Common myeloid progenitor, CD34-positive (primary cell): ENCODE results near the gene SLTM.
"Not testable (repeated sequence)": the region's sequence is repeated elsewhere in the genome, so short reads cannot be mapped to it uniquely, and the experiment has no call there.

Source experiments
- CTCF ChIA-PET: fragments of 350-600 bp; sonication (Branson Sonifier 250); formaldehyde crosslinking; loops from one replicate; lab custom pipeline; 2021; ENCODE audit warnings: antibody characterized with exemption; lab: Charles Lee
- POLR2A ChIA-PET: fragments of 350-600 bp; sonication (Branson Sonifier 250); formaldehyde crosslinking; loops from one replicate; lab custom pipeline; 2021; ENCODE audit warnings: antibody characterized with exemption; lab: Charles Lee
- DNase-seq, 3 donors: peaks; one replicate each; pipeline versions ENCODE4 v3.0.0 to v3.0.0-alpha.2; 2013
- H3K27ac ChIP-seq, 2 experiments: 1 replicate in 1 of 2; 2 replicates in 1 of 2; pipeline ENCODE4 v1.7.0; 2013; ENCODE audit warnings: inconsistent platforms in 2 of 2, low read length in 2 of 2, mild to moderate bottlenecking in 2 of 2, low read depth in 1 of 2, moderate library complexity in 1 of 2; ENCODE audit not compliant: severe bottlenecking in 2 of 2, insufficient read depth in 1 of 2, poor library complexity in 1 of 2
- H3K27me3 ChIP-seq, 5 experiments: replicated peaks in 2 of 5; 1 replicate in 3 of 5; 2 replicates in 2 of 5; pipeline versions ENCODE4 v1.6.1 to v1.7.0; 2013; ENCODE audit warnings: low read length in 4 of 5, mild to moderate bottlenecking in 2 of 5, moderate library complexity in 2 of 5, inconsistent platforms in 1 of 5; ENCODE audit not compliant: insufficient read depth in 5 of 5, control insufficient read depth in 4 of 5
- H3K36me3 ChIP-seq, 4 experiments: 1 replicate in 2 of 4; 2 replicates in 2 of 4; pipeline versions ENCODE4 v1.6.1 to v1.7.0; 2013; ENCODE audit warnings: low read length in 3 of 4, control low read depth in 1 of 4, mild to moderate bottlenecking in 1 of 4; ENCODE audit not compliant: control insufficient read depth in 4 of 4, insufficient read depth in 4 of 4
- H3K4me1 ChIP-seq, 4 experiments: 1 replicate in 3 of 4; 2 replicates in 1 of 4; pipeline versions ENCODE4 v1.6.1 to v1.7.1; 2013; ENCODE audit warnings: low read length in 3 of 4, mild to moderate bottlenecking in 3 of 4, control low read depth in 1 of 4, inconsistent platforms in 1 of 4, moderate library complexity in 1 of 4; ENCODE audit not compliant: control insufficient read depth in 4 of 4, insufficient read depth in 4 of 4; ENCODE audit errors: control extremely low read depth in 1 of 4
- H3K4me3 ChIP-seq, 7 experiments: 1 replicate in 4 of 7; 2 replicates in 3 of 7; pipeline versions ENCODE4 v1.5.1 to v1.7.0; 2013; ENCODE audit warnings: mild to moderate bottlenecking in 7 of 7, low read length in 6 of 7, moderate library complexity in 6 of 7, inconsistent platforms in 2 of 7, low read depth in 2 of 7, control low read depth in 1 of 7; ENCODE audit not compliant: insufficient read depth in 4 of 7, control insufficient read depth in 1 of 7; ENCODE audit errors: extremely low read depth in 1 of 7
- H3K9me3 ChIP-seq, 5 experiments: 1 replicate in 4 of 5; 2 replicates in 1 of 5; pipeline versions ENCODE4 v1.6.1 to v1.7.1; 2013; ENCODE audit warnings: low read length in 4 of 5, mild to moderate bottlenecking in 2 of 5, inconsistent platforms in 1 of 5, low read depth in 1 of 5, moderate library complexity in 1 of 5; ENCODE audit not compliant: control insufficient read depth in 4 of 5, insufficient read depth in 2 of 5; ENCODE audit errors: control extremely low read depth in 1 of 5
- WGBS: methylation state at CpG from one replicate; pipeline ENCODE4 v1.1.5; 2013; ENCODE audit not compliant: insufficient coverage; 5-methylcytosine and 5-hydroxymethylcytosine counted together

Gene SLTM

DNA sequence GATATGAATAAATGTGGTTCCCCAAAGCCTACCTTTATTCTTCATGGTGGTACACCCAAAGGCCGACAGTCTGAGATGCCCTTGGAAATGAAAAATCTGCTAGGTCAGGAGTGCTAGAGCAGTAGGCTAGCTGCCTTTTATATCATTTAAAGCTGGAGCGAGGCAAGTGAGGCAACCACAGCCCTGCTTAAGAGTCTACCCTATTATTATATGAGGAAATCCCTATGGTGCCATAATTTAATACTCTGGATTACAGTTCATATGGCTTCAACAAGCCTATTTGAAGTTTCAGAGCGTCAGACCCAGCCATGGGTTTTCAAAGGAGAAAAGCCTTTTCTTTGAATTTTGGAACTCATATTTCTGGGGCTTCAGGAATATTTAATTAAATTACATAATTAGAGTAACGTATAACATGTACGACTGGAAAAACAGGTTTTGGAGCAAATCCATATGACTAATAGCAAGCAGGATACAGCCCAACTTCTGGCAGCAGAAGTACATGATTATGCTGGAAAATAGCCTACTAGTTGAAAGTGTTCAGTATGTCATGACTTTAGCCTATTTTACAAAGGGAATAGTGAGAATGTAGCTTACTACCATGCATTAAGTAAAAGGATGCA lies 18.0 kb upstream of the SLTM start:
- Histone ChIP-seq H3K4me1 (peaks cover 0 to 8% (median 6%) of the 10 kb centered on the region in 4 experiments), H3K9me3 (no peaks in the 10 kb centered on the region), H3K4me3 (no peak overlapping the region), H3K27ac (no peak overlapping the region), H3K27me3 (no peaks in the 10 kb centered on the region), H3K36me3 (no peaks in the 10 kb centered on the region)
- POLR2A ChIA-PET = no interaction called here
- DNase-seq = no peak
- CTCF ChIA-PET = interaction anchor here (1.1 to 1.6 kb wide), 2 partner anchors 8 to 17 kb away, joined by 3 read pairs; no protein-coding TSS in a partner anchor
- WGBS = 100% methylated on average over 2 of the region's 5 CpGs

GRCh38 chr15:58947179-58947578 lies 13.7 kb upstream of the SLTM start:
- WGBS = 83% methylated on average over 1 of the region's 3 CpGs
- no peak overlapping the region for H3K27ac ChIP-seq
- H3K4me3 ChIP-seq = no peak overlapping the region
- H3K27me3 ChIP-seq = no peaks in the 10 kb centered on the region
- POLR2A ChIA-PET = no interaction called here
- H3K36me3 ChIP-seq = no peaks in the 10 kb centered on the region
- CTCF ChIA-PET = interaction anchor here (1.5 kb wide), 1 partner anchor 10 kb away, joined by 4 read pairs; no protein-coding TSS in a partner anchor
- H3K9me3 ChIP-seq = no peaks in the 10 kb centered on the region
- H3K4me1 ChIP-seq = peaks cover 0 to under 1% (median 0%) of the 10 kb centered on the region in 4 experiments
- DNase-seq = no peak

DNA sequence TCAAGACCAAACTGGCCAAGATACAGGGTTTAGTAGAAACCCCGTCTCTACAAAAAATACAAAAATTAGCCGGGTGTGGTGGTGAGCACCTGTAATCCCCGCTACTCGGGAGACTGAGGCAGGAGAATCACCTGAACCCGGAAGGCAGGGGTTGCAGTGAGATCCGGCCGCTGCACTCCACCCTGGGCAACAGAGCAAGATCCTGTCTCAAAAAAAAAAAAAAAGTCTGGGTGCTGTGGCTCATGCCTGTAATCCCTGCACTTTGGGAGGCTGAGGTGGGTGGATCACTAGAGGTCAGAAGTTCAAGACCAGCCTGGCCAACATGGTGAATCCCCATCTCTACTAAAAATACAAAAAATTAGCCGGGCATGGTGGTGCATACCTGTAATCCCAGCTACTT lies 1.5 kb upstream of the SLTM start:
- H3K27me3 ChIP-seq, DNase-seq, POLR2A ChIA-PET, H3K9me3 ChIP-seq, H3K36me3 ChIP-seq, H3K27ac ChIP-seq: not testable (repeated sequence)
- Histone ChIP-seq H3K4me1 (peaks cover 12 to 26% (median 24%) of the 10 kb centered on the region in 4 experiments), H3K4me3 (peak overlapping the region in 1 of 7 experiments; percentile 98)
- 100% methylated on average over 7 of the region's 8 CpGs for WGBS
- CTCF ChIA-PET = interaction anchor here (1.2 kb wide), 2 partner anchors 18 to 24 kb away, joined by 3 to 4 read pairs; no protein-coding TSS in a partner anchor

GRCh38 chr15:58934521-58934920 lies 1.0 kb upstream of the SLTM start:
- ChIA-PET POLR2A (no interaction called here), CTCF (interaction anchor here (1.2 kb wide), 1 partner anchor 25 kb away, joined by 4 read pairs; no protein-coding TSS in a partner anchor)
- H3K27ac ChIP-seq = peak overlapping the region; percentile 83 to 98

DNA sequence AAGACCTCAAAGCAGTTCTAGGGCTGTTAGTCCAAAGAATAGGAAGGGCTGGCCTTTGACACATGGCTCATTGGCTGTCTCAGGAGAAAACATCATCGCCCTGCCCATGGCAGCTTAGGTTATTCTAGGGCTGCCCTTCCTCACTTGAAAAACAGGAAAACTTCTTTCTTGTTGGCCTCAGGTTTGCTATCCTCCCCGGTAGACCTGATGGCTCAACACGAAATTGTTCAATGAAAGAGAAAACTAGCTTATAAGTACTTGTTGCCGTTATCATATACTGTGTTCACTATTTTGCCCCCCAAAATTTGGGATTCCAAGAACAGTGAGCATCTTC lies 602 bp upstream of the SLTM start:
- H3K27ac ChIP-seq = peak overlapping the region; percentile 83 to 98
- peaks cover 0 to 10% (median under 1%) of the 10 kb centered on the region in 4 experiments for H3K36me3 ChIP-seq
- no peaks in the 10 kb centered on the region for H3K27me3 ChIP-seq
- H3K4me1 ChIP-seq = peaks cover 12 to 26% (median 24%) of the 10 kb centered on the region in 4 experiments
- 3% methylated on average over 3 of the region's 4 CpGs for WGBS
- H3K9me3 ChIP-seq = no peaks in the 10 kb centered on the region
- CTCF ChIA-PET = interaction anchor here (1.2 kb wide), 1 partner anchor 25 kb away, joined by 4 read pairs; no protein-coding TSS in a partner anchor
- DNase-seq = no peak
- peak overlapping the region; percentile 91 to 99 (median 95) for H3K4me3 ChIP-seq
- POLR2A ChIA-PET = no interaction called here

More at GRCh38 chr15:58934521-58934920, 1.0 kb upstream of the SLTM start:
- Histone ChIP-seq H3K4me3 (peak overlapping the region in 5 of 7 experiments; percentile 92 to 99 (median 95)), H3K9me3 (no peaks in the 10 kb centered on the region), H3K36me3 (peaks cover 0 to 7% (median 0%) of the 10 kb centered on the region in 4 experiments), H3K27me3 (no peaks in the 10 kb centered on the region), H3K4me1 (peaks cover 12 to 26% (median 24%) of the 10 kb centered on the region in 4 experiments)
- no peak for DNase-seq
- 100% methylated on average over 3 of the region's 4 CpGs for WGBS

DNA sequence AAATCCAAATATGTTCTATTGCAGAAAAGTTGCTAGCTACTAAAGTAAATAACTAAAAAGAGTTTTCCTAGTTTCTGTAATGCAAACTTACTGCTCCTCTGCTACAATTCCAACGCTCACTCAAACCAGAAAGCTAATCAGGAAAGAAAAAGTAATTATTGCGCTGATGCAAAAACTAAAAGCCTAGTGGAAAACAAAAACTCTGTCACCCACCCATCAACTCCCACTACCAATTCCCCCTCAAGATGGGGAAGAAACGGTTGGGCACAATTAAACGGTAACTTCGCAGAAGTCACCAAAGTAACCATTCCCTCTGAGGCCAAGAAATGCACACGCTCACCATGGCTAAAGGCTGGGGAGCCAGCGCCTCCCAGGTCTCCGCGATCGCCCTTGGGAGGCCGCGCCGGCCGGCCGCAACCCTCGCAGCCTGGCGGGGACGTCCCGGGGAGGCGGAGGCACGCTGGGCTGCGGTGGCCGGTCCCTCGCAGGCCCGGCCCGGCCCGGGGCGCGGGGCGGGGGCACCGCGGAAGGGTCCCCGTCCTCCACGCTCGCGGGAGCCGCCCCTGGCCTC lies 684 bp downstream of the SLTM start:
- H3K27ac ChIP-seq = peak overlapping the region; percentile 97 to 98
- H3K4me1 ChIP-seq = peaks cover 12 to 26% (median 24%) of the 10 kb centered on the region in 4 experiments
- CTCF ChIA-PET = interaction anchor here (1.1 to 1.5 kb wide), 2 partner anchors 24 to 31 kb away, joined by 3 read pairs; no protein-coding TSS in a partner anchor
- peak overlapping the region; percentile 91 to 99 (median 95) for H3K4me3 ChIP-seq
- peaks cover 0 to 22% (median 6%) of the 10 kb centered on the region in 4 experiments for H3K36me3 ChIP-seq
- DNase-seq = no peak
- H3K27me3 ChIP-seq = no peaks in the 10 kb centered on the region
- whole genome bisulfite sequencing = 0% methylated on average over 35 of the region's 37 CpGs
- H3K9me3 ChIP-seq = no peaks in the 10 kb centered on the region
- POLR2A ChIA-PET = interaction anchor here (0.6 to 0.7 kb wide), 3 partner anchors 167 to 755 kb away, joined by 3 read pairs; no protein-coding TSS in a partner anchor
